H1 (cell line): ENCODE measurements around the gene FDXACB1.

Source experiments
- BCL11A ChIP-seq, 2 experiments: IDR thresholded peaks; one replicate each; pipeline ENCODE4 v1.6.1; 2011; ENCODE audit warnings: low read depth in 2 of 2, low read length in 2 of 2, mild to moderate bottlenecking in 2 of 2
- EP300 ChIP-seq, 2 experiments: IDR thresholded peaks; 1 replicate in 1 of 2; 2 replicates in 1 of 2; pipeline ENCODE4 v1.6.1; 2011 to 2012; ENCODE audit warnings: low read depth in 2 of 2, low read length in 2 of 2, mild to moderate bottlenecking in 2 of 2, borderline replicate concordance in 1 of 2, inconsistent platforms in 1 of 2, moderate library complexity in 1 of 2
- FOSL1 ChIP-seq: IDR thresholded peaks from 2 replicates; pipeline ENCODE4 v1.6.1; 2011; ENCODE audit warnings: mild to moderate bottlenecking, low read depth, low read length, moderate library complexity; ENCODE audit not compliant: insufficient read depth
- JUND ChIP-seq: IDR thresholded peaks from 2 replicates; pipeline ENCODE4 v1.6.1; 2011; ENCODE audit warnings: mild to moderate bottlenecking, improper control_type of control experiment, low read length
- POLR2A ChIP-seq, 2 experiments: IDR thresholded peaks; 1 replicate in 1 of 2; 2 replicates in 1 of 2; pipeline ENCODE4 v1.6.1; 2011; ENCODE audit warnings: low read depth in 2 of 2, low read length in 2 of 2, mild to moderate bottlenecking in 2 of 2; ENCODE audit errors: control extremely low read depth in 1 of 2
- SP1 ChIP-seq: IDR thresholded peaks from 2 replicates; pipeline ENCODE4 v1.6.1; 2011; ENCODE audit warnings: low read depth, low read length
- YY1 ChIP-seq: IDR thresholded peaks from 2 replicates; pipeline ENCODE4 v1.6.1; 2011; ENCODE audit warnings: low read depth, mild to moderate bottlenecking, low read length
- TF ChIP-seq, protein P1 (sequence below), 3 experiments: IDR thresholded peaks; 1 replicate in 2 of 3; 2 replicates in 1 of 3; pipeline versions ENCODE4 v1.5.1 to v1.6.1; 2011; ENCODE audit warnings: low read length in 3 of 3, mild to moderate bottlenecking in 3 of 3, inconsistent platforms in 2 of 3, low read depth in 1 of 3, moderate library complexity in 1 of 3; ENCODE audit not compliant: insufficient read depth in 1 of 3; ENCODE audit errors: control extremely low read depth in 1 of 3

GRCh38 chr11:111851067-111851466 is 27.9 kb downstream of the FDXACB1 start:
- TF ChIP-seq POLR2A (IDR thresholded peaks at IDR 0.05; ENCODE audit: control extremely low read depth in 1 of 2, low read depth in 2 of 2, low read length in 2 of 2) (no peak), YY1 (no peak), FOSL1 (no peak), BCL11A (IDR thresholded peaks at IDR 0.05; ENCODE audit: low read depth in 2 of 2, low read length in 2 of 2) (no peak), SP1 (no peak), JUND (no peak), EP300 (IDR thresholded peaks at IDR 0.05; ENCODE audit: borderline replicate concordance in 1 of 2, low read depth in 2 of 2, low read length in 2 of 2) (no peak)
- TF ChIP-seq, protein P1, sequence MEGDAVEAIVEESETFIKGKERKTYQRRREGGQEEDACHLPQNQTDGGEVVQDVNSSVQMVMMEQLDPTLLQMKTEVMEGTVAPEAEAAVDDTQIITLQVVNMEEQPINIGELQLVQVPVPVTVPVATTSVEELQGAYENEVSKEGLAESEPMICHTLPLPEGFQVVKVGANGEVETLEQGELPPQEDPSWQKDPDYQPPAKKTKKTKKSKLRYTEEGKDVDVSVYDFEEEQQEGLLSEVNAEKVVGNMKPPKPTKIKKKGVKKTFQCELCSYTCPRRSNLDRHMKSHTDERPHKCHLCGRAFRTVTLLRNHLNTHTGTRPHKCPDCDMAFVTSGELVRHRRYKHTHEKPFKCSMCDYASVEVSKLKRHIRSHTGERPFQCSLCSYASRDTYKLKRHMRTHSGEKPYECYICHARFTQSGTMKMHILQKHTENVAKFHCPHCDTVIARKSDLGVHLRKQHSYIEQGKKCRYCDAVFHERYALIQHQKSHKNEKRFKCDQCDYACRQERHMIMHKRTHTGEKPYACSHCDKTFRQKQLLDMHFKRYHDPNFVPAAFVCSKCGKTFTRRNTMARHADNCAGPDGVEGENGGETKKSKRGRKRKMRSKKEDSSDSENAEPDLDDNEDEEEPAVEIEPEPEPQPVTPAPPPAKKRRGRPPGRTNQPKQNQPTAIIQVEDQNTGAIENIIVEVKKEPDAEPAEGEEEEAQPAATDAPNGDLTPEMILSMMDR (IDR thresholded peaks at IDR 0.05; ENCODE audit: control extremely low read depth in 1 of 3, insufficient read depth in 1 of 3, low read depth in 1 of 3, low read length in 3 of 3), result no peak
